Uterus (tissue), 4 donors: ENCODE data around the gene ABI1. TPM values are rescaled to one million over a fixed set of nuclear protein-coding genes. Genes with fewer than 3 reads are reported as not detected.
"Not testable (repeated sequence)": the region's sequence is repeated elsewhere in the genome, so short reads cannot be mapped to it uniquely, and the experiment has no call there.

Source experiments
- DNase-seq, 2 donors: peaks; one replicate each; pipeline ENCODE4 v3.0.0-alpha.2; 2019 to 2020
- H3K27ac ChIP-seq, 2 donors: fragments of 200-600 bp; sonication (generic); 1 replicate in 1 of 2; 2 replicates in 1 of 2; pipeline ENCODE4 v1.5.1; 2016 to 2018
- H3K27me3 ChIP-seq, 2 donors: fragments of 200-600 bp; sonication (generic); one replicate each; pipeline ENCODE4 v1.5.1; 2018 to 2019; ENCODE audit warnings: control low read depth in 1 of 2
- H3K36me3 ChIP-seq, 2 donors: fragments of 200-600 bp; sonication (generic); one replicate each; pipeline ENCODE4 v1.5.1; 2019; ENCODE audit warnings: control low read depth in 1 of 2
- H3K4me1 ChIP-seq, 2 donors: fragments of 200-600 bp; sonication (generic); one replicate each; pipeline ENCODE4 v1.5.1; 2018 to 2019; ENCODE audit warnings: control low read depth in 1 of 2
- H3K4me3 ChIP-seq, 2 donors: fragments of 200-600 bp; sonication (generic); 1 replicate in 1 of 2; 2 replicates in 1 of 2; pipeline ENCODE4 v1.5.1; 2018 to 2019; ENCODE audit warnings: mild to moderate bottlenecking in 1 of 2
- H3K9me3 ChIP-seq, 2 donors: fragments of 200-600 bp; sonication (generic); one replicate each; pipeline ENCODE4 v1.5.1; 2019; ENCODE audit warnings: control low read depth in 1 of 2
- POLR2A ChIP-seq, 2 donors: fragments of 450-650 bp; IDR thresholded peaks; one replicate each; pipeline ENCODE4 v1.6.1; 2016; ENCODE audit warnings: antibody characterized with exemption in 2 of 2, mild to moderate bottlenecking in 1 of 2, moderate library complexity in 1 of 2
- intact Hi-C: fragments of 100-400 bp; cut with DNase I; formaldehyde crosslinking; loops from one replicate; pipeline ENCODE4 v1.15.1; 2023; ENCODE audit warnings: low total_unique reads
- total RNA-seq, 4 donors: library from RNA; depleted of rRNA in 3 of 4; stranded (reverse); fragments of >200 nt in 3 of 4; gene quantifications; one replicate each; pipeline versions ENCODE4 v1.1.0 to v1.2.4, GENCODE V29; 2014 to 2023
- TF ChIP-seq, protein P1 (sequence below), 4 experiments: fragments of 200-600 bp in 2 of 4; fragments of 450-650 bp in 2 of 4; sonication (generic) in 2 of 4; IDR thresholded peaks; one replicate each; pipeline ENCODE4 v1.5.1; 2016 to 2019; ENCODE audit warnings: antibody characterized with exemption in 4 of 4, mild to moderate bottlenecking in 2 of 4, moderate library complexity in 1 of 4
- donor health status: DM: yes; HTN: yes; CAD: no.

ABI1 gene
- total RNA-seq, result 10 to 100 TPM; 26.6 to 50.4 (median 39.1) TPM

DNA sequence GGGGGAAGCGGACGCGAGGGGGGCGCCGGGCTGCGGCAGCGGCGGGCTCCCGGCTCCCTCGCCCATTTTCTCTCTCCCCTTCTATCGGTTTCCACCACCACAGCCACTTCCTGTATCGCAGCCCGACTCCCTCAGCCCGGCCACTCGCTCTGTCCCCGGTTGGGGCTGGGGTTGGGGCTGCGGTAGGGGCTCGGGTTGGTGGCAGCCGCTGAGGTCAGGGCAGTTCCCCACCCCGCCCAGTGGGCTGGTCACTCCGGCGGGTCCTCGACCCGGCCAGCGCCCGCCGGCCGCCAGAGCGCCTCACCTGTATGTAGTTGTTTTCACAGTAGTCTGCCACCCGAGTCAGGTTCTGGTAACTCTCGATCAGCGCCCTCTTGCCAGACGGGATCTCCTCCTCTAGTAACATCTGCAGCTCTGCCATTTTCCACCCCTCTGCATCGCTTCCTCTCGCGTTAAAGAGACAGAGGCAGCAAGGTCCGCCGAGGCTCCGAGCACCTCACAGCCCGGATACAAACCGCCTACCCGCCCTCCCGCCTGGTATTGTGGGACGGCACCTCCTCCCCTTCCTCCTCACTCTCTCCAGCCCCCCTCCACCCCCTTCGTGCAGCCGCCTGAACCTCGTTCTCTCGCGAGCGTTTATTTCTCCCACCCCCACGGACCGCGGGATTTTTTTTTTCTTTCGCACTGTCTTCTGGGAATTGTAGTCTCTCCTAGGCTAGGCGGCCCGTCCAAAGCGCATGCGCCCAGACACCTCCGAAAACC lies at the start of gene ABI1:
ABI1 (minus strand) TSS at position 516 of the 762 bp plus-strand sequence; CDS start at position 421, 95 bp downstream.
- TF ChIP-seq, protein P1, sequence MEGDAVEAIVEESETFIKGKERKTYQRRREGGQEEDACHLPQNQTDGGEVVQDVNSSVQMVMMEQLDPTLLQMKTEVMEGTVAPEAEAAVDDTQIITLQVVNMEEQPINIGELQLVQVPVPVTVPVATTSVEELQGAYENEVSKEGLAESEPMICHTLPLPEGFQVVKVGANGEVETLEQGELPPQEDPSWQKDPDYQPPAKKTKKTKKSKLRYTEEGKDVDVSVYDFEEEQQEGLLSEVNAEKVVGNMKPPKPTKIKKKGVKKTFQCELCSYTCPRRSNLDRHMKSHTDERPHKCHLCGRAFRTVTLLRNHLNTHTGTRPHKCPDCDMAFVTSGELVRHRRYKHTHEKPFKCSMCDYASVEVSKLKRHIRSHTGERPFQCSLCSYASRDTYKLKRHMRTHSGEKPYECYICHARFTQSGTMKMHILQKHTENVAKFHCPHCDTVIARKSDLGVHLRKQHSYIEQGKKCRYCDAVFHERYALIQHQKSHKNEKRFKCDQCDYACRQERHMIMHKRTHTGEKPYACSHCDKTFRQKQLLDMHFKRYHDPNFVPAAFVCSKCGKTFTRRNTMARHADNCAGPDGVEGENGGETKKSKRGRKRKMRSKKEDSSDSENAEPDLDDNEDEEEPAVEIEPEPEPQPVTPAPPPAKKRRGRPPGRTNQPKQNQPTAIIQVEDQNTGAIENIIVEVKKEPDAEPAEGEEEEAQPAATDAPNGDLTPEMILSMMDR (IDR thresholded peaks at IDR 0.05), result no peak
- TF ChIP-seq POLR2A (IDR thresholded peaks at IDR 0.05), result peak; percentile 95 to 97
- Histone ChIP-seq H3K4me3 (peak within 1 kb of the TSS; percentile 70 to 87), H3K27ac (peak within 1 kb of the TSS; percentile 90 to 93), H3K9me3 (no peaks in the 10 kb centered on the region), H3K36me3 (no peaks in the 10 kb centered on the region), H3K4me1 (no peaks in the 10 kb centered on the region), H3K27me3 (no peaks in the 10 kb centered on the region)
- intact Hi-C loops, result no loop called here
- peak; percentile 97 to 98 for DNase-seq

DNA sequence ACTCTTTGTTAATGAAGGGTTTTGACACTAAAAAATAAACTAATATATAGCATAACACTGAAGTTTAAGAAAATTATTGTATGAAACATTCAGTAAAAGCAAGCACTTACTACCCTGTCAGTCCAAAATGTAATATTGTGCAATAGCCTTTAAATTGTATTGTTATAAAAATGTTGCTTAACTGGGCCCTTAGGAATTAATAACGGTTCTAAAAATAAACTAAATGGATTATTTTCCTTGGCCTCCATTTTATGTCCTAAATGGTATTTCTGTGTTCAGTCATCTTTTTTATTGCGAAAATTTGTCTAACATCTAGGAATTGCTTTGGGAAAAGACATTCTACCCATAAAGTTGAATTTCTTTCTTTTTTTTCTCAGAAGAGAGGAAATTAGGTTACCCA lies 49.0 kb upstream of the ABI1 start:
- Histone ChIP-seq H3K4me3 (no peak overlapping the region), H3K27me3 (no peaks in the 10 kb centered on the region), H3K36me3 (no peaks in the 10 kb centered on the region), H3K4me1 (no peaks in the 10 kb centered on the region), H3K27ac (no peak overlapping the region), H3K9me3 (no peaks in the 10 kb centered on the region)
- intact Hi-C loops, result no loop called here
- TF ChIP-seq POLR2A (IDR thresholded peaks at IDR 0.05), result no peak
- TF ChIP-seq, protein P1 (IDR thresholded peaks at IDR 0.05), result no peak
- DNase-seq, result no peak

DNA sequence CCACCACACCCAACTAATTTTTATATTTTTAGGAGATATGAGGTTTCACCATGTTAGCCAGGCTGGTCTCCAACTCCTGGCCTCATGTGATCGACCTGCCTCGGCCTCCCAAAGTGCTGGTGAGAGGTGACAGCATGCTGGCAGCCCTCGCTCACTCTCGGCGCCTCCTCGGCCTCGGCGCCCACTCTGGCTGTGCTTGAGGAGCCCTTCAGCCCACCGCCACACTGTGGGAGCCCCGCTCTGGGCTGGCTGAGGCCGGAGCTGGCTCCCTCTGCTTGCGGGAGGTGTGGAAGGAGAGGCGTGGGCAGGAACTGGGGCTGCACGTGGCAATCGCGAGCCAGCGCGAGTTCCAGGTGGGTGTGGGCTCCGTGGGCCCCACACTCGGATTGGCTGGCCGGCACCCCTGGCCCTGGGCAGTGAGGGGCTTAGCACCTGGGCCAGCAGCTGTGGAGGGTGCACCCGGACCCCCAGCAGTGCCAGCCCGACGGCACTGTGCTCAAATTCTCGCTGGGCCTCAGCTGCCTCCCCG lies 44.6 kb upstream of the ABI1 start:
- H3K9me3 ChIP-seq, H3K27ac ChIP-seq, H3K36me3 ChIP-seq, DNase-seq, H3K27me3 ChIP-seq, H3K4me1 ChIP-seq, H3K4me3 ChIP-seq, intact Hi-C loops: not testable (repeated sequence)

DNA sequence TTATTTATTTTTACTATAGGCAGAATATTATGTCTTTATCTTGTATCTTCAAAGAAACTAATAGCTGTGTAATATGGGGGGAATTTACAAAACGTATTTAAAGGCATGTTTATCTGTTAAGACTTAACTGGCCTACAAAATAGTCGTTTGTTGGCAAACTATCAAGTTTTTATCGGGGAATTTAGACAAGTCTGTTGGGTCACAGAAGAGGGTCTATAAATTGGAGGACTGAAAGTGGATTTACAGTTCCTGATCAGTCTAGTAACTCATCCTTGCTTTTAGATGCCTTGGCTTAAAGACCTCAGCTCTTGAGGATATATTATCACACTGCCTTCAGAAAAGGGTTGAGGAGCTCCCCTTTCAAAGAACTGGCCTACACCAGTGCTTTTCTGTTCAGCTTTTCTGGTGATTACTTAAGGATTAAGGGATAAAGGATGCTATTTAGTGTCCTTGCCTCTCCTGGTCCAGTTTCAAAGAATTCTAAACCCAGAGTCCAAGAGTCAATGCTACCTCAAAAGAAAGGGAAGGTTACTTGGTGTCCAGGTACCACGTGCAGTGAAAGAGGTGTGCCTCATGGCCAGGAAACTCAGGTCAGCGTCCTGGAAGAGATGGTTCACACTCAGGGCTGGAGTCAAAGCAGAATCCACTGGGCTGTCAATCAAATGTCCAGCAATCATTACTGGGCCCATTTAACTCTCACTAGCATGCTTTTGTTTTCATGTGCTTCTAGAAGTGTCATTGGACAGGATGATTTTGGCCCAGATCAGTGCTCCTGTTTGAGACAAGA lies 42.9 kb upstream of the ABI1 start:
- intact Hi-C loops, result no loop called here
- TF ChIP-seq, protein P1 (IDR thresholded peaks at IDR 0.05), result no peak
- no peak for TF ChIP-seq POLR2A (IDR thresholded peaks at IDR 0.05)
- no peak overlapping the region for H3K27ac ChIP-seq
- no peak overlapping the region for H3K4me3 ChIP-seq
- no peaks in the 10 kb centered on the region for H3K36me3 ChIP-seq
- DNase-seq, result no peak
- no peaks in the 10 kb centered on the region for H3K9me3 ChIP-seq
- no peaks in the 10 kb centered on the region for H3K4me1 ChIP-seq
- no peaks in the 10 kb centered on the region for H3K27me3 ChIP-seq

DNA sequence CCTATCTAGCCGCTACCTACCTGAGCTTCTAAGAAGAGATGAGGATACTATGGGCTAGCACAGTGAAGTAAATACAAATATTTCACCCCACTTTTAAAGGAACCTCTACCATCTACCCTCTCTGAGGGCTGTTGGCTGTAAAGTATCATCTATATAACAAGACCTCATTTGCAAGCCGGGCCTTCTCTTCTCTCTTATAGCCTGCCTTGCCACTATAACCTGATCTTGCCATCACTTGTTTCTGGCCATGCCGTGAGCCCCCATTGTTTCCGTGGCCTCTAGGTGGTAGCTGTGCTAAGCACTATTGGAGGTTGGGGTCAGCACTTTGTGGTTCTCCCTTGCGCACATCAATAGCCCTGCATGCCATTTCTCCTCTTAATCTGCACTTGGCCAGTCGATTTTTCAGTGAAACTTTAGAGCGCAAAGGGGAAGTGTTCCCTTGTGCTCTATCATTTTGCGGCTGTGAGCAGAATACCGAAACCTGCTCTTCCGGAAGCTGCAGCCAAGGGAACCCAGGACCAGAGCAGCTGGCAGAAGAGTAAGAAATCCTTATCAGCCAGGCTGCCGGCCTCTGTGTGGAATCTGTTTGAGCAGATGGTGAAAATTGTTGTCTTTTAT lies 31.7 kb upstream of the ABI1 start:
- H3K36me3 ChIP-seq, H3K9me3 ChIP-seq, H3K4me1 ChIP-seq, H3K4me3 ChIP-seq, H3K27ac ChIP-seq, H3K27me3 ChIP-seq, intact Hi-C loops, DNase-seq: not testable (repeated sequence)
